C4-2B (cell line): ENCODE results near the gene DMTF1.

Experiments
- ZFX ChIP-seq: fragments of 450-650 bp; IDR thresholded peaks from 2 replicates; pipeline ENCODE4 v1.6.1; 2017
- TF ChIP-seq, protein P1 (sequence below): fragments of 450-650 bp; conservative IDR thresholded peaks from 2 replicates; pipeline ENCODE4 v1.5.1; 2017; ENCODE audit warnings: mild to moderate bottlenecking

- TF ChIP-seq, protein P1, sequence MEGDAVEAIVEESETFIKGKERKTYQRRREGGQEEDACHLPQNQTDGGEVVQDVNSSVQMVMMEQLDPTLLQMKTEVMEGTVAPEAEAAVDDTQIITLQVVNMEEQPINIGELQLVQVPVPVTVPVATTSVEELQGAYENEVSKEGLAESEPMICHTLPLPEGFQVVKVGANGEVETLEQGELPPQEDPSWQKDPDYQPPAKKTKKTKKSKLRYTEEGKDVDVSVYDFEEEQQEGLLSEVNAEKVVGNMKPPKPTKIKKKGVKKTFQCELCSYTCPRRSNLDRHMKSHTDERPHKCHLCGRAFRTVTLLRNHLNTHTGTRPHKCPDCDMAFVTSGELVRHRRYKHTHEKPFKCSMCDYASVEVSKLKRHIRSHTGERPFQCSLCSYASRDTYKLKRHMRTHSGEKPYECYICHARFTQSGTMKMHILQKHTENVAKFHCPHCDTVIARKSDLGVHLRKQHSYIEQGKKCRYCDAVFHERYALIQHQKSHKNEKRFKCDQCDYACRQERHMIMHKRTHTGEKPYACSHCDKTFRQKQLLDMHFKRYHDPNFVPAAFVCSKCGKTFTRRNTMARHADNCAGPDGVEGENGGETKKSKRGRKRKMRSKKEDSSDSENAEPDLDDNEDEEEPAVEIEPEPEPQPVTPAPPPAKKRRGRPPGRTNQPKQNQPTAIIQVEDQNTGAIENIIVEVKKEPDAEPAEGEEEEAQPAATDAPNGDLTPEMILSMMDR = no peak
- TF ChIP-seq ZFX = no peak
Measured at GRCh38 chr7:87223666-87224065, 71.4 kb downstream of the DMTF1 start.
